ENCODE measurements around the gene DPYSL5. TPM values are rescaled to one million over a fixed set of nuclear protein-coding genes. Genes with fewer than 3 reads are reported as not detected.

Gene DPYSL5
- polyA plus RNA-seq, 1 donor from 2014 or later, result 111 TPM

DNA sequence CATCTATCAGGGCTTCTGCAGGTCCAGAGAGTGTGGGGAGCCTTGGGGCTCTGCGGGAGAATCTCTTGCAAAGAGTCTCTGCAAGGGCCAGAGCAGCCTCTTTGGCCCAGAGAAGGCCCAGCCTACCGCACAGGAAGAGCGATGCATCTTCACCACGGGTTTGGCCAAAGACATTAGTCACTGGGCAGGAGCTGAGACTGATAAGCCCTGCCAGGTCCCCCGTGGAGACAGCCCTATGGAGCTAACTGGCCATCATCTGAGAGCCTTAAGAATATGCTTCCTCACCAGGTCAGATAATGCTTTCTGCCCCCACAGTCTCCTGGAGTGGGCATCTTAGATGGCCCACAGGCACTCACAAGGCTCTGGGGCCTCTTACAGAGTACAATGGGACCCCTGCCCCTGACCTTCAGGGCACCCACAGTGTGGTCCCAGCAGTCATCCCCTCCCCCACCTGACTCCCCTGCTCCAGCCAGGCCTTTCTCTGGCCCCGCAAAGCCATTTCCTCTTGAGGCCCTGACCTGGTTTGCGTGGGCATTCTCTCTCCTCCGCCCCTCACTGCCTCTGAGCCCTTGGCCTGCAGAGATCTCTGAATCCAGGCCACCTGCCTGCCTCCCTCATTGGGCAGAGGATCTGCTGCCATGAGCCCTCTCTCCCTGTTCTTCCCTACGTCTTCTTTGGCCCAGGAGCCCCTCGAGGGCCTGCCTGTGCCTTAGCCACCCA lies 90.6 kb downstream of the DPYSL5 start:
- no peaks in the 10 kb centered on the region for H3K9me3 ChIP-seq (ENCODE audit: low read length)
- H4K20me1 ChIP-seq (ENCODE audit: insufficient read depth), result peaks cover 5% of the 10 kb centered on the region
- no peak overlapping the region for H3K4me3 ChIP-seq (ENCODE audit: low read length)
- no peak overlapping the region for H3K4me2 ChIP-seq (ENCODE audit: low read length)
- no peaks in the 10 kb centered on the region for H3K79me2 ChIP-seq (replicated peaks; ENCODE audit: insufficient read depth, low read length)
- H3K27ac ChIP-seq (ENCODE audit: low read length), result no peak overlapping the region
- no peak overlapping the region for H2AFZ ChIP-seq (ENCODE audit: low read depth, low read length)
- H3K36me3 ChIP-seq (ENCODE audit: insufficient read depth, low read length), result peaks cover 7% of the 10 kb centered on the region
- H3F3A ChIP-seq (ENCODE audit: insufficient read depth, low read length, poor library complexity, severe bottlenecking), result no peaks in the 10 kb centered on the region
- no peaks in the 10 kb centered on the region for H3K27me3 ChIP-seq (ENCODE audit: insufficient read depth, low read depth, low read length)
- no peak overlapping the region for H3K9ac ChIP-seq (ENCODE audit: low read length)
- H3K9me2 ChIP-seq (ENCODE audit: insufficient read depth, low read length), result no peaks in the 10 kb centered on the region
- TF ChIP-seq EZH2 (IDR thresholded peaks at IDR 0.05; ENCODE audit: borderline replicate concordance, insufficient read depth, low read length, poor library complexity, severe bottlenecking) (no peak), POLR2AphosphoS5 (IDR thresholded peaks at IDR 0.05) (no peak), EP300 (conservative IDR thresholded peaks at IDR 0.05; ENCODE audit: poor library complexity, severe bottlenecking) (no peak), MXI1 (conservative IDR thresholded peaks at IDR 0.05; ENCODE audit: poor library complexity, severe bottlenecking) (no peak), SMC3 (conservative IDR thresholded peaks at IDR 0.05; ENCODE audit: poor library complexity) (no peak), RAD21 (conservative IDR thresholded peaks at IDR 0.05) (no peak), TAF1 (IDR thresholded peaks at IDR 0.05; ENCODE audit: low read depth) (no peak), CTCF (IDR thresholded peaks at IDR 0.05; ENCODE audit: poor library complexity, severe bottlenecking) (no peak)
- TF ChIP-seq, protein P1, sequence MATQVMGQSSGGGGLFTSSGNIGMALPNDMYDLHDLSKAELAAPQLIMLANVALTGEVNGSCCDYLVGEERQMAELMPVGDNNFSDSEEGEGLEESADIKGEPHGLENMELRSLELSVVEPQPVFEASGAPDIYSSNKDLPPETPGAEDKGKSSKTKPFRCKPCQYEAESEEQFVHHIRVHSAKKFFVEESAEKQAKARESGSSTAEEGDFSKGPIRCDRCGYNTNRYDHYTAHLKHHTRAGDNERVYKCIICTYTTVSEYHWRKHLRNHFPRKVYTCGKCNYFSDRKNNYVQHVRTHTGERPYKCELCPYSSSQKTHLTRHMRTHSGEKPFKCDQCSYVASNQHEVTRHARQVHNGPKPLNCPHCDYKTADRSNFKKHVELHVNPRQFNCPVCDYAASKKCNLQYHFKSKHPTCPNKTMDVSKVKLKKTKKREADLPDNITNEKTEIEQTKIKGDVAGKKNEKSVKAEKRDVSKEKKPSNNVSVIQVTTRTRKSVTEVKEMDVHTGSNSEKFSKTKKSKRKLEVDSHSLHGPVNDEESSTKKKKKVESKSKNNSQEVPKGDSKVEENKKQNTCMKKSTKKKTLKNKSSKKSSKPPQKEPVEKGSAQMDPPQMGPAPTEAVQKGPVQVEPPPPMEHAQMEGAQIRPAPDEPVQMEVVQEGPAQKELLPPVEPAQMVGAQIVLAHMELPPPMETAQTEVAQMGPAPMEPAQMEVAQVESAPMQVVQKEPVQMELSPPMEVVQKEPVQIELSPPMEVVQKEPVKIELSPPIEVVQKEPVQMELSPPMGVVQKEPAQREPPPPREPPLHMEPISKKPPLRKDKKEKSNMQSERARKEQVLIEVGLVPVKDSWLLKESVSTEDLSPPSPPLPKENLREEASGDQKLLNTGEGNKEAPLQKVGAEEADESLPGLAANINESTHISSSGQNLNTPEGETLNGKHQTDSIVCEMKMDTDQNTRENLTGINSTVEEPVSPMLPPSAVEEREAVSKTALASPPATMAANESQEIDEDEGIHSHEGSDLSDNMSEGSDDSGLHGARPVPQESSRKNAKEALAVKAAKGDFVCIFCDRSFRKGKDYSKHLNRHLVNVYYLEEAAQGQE (IDR thresholded peaks at IDR 0.05; ENCODE audit: borderline replicate concordance), result no peak

DNA sequence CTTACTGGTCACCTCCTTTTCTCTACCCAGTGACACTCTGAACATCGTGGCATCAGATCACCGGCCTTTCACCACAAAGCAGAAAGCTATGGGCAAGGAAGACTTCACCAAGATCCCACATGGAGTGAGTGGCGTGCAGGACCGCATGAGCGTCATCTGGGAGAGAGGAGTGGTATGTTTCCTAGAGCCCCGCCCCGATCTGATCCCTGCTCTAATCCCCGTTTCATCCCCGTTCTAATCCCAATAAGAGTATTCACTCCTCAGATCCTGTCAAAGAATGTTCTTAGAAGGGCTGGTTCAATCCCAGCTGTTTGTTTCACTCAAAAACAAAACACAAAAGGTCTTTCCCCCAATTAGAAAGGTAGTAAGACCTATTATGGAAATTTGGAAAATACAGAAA lies 92.1 kb downstream of the DPYSL5 start:
- H3K9me3 ChIP-seq (ENCODE audit: low read length), result no peaks in the 10 kb centered on the region
- peaks cover 5% of the 10 kb centered on the region for H4K20me1 ChIP-seq (ENCODE audit: insufficient read depth)
- H3K27ac ChIP-seq (ENCODE audit: low read length), result no peak overlapping the region
- H3K27me3 ChIP-seq (ENCODE audit: insufficient read depth, low read depth, low read length), result no peaks in the 10 kb centered on the region
- no peak overlapping the region for H3K4me2 ChIP-seq (ENCODE audit: low read length)
- no peak overlapping the region for H3K9ac ChIP-seq (ENCODE audit: low read length)
- H3K9me2 ChIP-seq (ENCODE audit: insufficient read depth, low read length), result no peaks in the 10 kb centered on the region
- H3K79me2 ChIP-seq (replicated peaks; ENCODE audit: insufficient read depth, low read length), result no peaks in the 10 kb centered on the region
- no peak overlapping the region for H3K4me3 ChIP-seq (ENCODE audit: low read length)
- H2AFZ ChIP-seq (ENCODE audit: low read depth, low read length), result no peak overlapping the region
- no peak for TF ChIP-seq SMC3 (conservative IDR thresholded peaks at IDR 0.05; ENCODE audit: poor library complexity)
- TF ChIP-seq POLR2AphosphoS5 (IDR thresholded peaks at IDR 0.05), result no peak
- no peak for TF ChIP-seq CTCF (IDR thresholded peaks at IDR 0.05; ENCODE audit: poor library complexity, severe bottlenecking)
- TF ChIP-seq EZH2 (IDR thresholded peaks at IDR 0.05; ENCODE audit: borderline replicate concordance, insufficient read depth, low read length, poor library complexity, severe bottlenecking), result no peak
- no peak for TF ChIP-seq RAD21 (conservative IDR thresholded peaks at IDR 0.05)
- no peak for TF ChIP-seq EP300 (conservative IDR thresholded peaks at IDR 0.05; ENCODE audit: poor library complexity, severe bottlenecking)
- TF ChIP-seq TAF1 (IDR thresholded peaks at IDR 0.05; ENCODE audit: low read depth), result no peak
- no peak for TF ChIP-seq MXI1 (conservative IDR thresholded peaks at IDR 0.05; ENCODE audit: poor library complexity, severe bottlenecking)
- TF ChIP-seq, protein P1 (IDR thresholded peaks at IDR 0.05; ENCODE audit: borderline replicate concordance), result no peak
- H3F3A ChIP-seq (ENCODE audit: insufficient read depth, low read length, poor library complexity, severe bottlenecking), result no peaks in the 10 kb centered on the region
- H3K36me3 ChIP-seq (ENCODE audit: insufficient read depth, low read length), result peaks cover 7% of the 10 kb centered on the region

Measured in neural cell (in vitro differentiated cells).